WTC11 (cell line): ENCODE results near the gene PAM.

Source experiments
- FOXP1 ChIP-seq: sonication (generic); formaldehyde crosslinking; IDR thresholded peaks from 2 replicates; pipeline ENCODE4 v1.8.0; 2022; ENCODE audit warnings: missing genetic modification reagents, mild to moderate bottlenecking, moderate library complexity, borderline replicate concordance
- TF ChIP-seq, protein P1 (sequence below): sonication (generic); formaldehyde crosslinking; IDR thresholded peaks from 2 replicates; pipeline ENCODE4 v1.8.0; 2022; ENCODE audit warnings: mild to moderate bottlenecking, missing genetic modification reagents

DNA sequence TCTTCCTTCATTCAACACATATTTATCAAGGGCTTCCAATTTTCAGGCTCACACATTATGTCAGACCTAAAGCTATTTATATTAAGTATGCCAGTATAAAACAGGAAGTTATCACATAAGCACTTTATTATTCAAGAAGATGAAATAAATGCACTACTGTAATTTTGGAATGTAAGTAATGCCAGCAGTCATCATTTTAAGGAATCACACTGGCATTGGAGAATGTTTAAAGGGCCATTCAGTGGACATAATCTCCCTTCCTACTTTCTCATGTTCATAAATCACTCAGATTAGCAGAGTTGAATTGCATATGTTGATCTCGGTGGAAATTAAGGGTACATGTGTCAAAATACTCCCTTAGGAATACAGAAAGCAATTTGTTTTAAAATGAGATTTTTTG is 200.4 kb downstream of the PAM start:
- TF ChIP-seq, protein P1, sequence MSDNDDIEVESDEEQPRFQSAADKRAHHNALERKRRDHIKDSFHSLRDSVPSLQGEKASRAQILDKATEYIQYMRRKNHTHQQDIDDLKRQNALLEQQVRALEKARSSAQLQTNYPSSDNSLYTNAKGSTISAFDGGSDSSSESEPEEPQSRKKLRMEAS (CRISPR knock-in tag): no peak
- TF ChIP-seq FOXP1: no peak
